WI38 (cell line): ENCODE data around the gene TANGO2.

ENCODE experiments used
- H3K4me3 ChIP-seq: 2 replicates; pipeline ENCODE4 v1.5.1; 2011; ENCODE audit warnings: low read depth, mild to moderate bottlenecking, control low read depth, low read length
- TF ChIP-seq, protein P1 (sequence below): IDR thresholded peaks from 2 replicates; pipeline ENCODE4 v1.5.1; 2012; ENCODE audit warnings: low read depth, mild to moderate bottlenecking, control low read depth, low read length

TANGO2 gene

DNA sequence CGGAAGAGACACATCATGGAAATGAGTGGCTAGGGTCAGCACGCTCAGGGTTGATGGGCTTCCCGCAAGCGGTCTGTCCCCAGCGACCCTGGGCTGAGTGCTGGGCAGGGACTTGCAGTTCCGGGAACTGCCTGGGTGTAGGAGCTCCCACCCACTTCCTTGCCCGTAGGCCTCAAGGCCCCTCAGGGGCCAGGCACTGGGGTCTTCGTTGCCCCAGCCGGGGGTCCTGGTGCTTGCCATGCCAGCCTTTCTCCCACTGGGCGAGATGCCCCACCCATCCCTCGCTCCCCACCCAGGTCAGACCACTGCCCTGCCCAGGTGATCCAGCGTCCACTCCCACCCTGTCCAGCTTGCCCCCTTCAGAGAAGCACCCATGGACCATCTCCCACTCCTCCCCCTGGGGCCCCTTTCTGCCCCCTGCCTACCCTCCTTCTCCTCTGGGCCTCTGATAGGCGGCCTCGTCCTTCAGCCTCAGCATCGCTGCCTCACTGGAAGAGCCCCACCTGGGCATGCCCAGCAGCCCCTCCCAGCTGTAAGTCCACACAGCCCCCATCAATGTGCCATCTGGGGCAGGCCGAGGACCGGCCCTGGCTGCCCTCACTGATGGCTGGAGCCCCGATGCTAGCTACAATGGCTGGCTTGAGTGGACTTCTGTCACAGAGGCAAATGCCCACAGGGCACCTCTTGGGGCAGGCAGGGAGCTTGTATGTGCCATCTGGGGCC lies 41.3 kb downstream of the TANGO2 start:
- H3K4me3 ChIP-seq, result no peak overlapping the region
- TF ChIP-seq, protein P1, sequence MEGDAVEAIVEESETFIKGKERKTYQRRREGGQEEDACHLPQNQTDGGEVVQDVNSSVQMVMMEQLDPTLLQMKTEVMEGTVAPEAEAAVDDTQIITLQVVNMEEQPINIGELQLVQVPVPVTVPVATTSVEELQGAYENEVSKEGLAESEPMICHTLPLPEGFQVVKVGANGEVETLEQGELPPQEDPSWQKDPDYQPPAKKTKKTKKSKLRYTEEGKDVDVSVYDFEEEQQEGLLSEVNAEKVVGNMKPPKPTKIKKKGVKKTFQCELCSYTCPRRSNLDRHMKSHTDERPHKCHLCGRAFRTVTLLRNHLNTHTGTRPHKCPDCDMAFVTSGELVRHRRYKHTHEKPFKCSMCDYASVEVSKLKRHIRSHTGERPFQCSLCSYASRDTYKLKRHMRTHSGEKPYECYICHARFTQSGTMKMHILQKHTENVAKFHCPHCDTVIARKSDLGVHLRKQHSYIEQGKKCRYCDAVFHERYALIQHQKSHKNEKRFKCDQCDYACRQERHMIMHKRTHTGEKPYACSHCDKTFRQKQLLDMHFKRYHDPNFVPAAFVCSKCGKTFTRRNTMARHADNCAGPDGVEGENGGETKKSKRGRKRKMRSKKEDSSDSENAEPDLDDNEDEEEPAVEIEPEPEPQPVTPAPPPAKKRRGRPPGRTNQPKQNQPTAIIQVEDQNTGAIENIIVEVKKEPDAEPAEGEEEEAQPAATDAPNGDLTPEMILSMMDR, result no peak

DNA sequence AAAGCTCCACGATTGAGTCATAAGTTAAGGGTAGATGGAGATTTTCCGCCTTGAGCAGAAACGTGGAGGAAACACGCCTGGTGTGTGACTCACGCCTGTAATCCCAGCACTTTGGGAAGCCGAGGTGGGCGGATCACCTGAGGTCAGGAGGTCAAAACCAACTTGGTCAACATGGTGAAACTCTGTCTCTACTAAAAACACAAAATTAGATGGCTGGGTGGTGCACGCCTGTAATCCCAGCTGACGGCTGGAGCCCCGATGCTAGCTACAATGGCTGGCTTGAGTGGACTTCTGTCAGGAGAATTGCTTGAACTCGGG lies 41.8 kb downstream of the TANGO2 start:
- no peak overlapping the region for H3K4me3 ChIP-seq

DNA sequence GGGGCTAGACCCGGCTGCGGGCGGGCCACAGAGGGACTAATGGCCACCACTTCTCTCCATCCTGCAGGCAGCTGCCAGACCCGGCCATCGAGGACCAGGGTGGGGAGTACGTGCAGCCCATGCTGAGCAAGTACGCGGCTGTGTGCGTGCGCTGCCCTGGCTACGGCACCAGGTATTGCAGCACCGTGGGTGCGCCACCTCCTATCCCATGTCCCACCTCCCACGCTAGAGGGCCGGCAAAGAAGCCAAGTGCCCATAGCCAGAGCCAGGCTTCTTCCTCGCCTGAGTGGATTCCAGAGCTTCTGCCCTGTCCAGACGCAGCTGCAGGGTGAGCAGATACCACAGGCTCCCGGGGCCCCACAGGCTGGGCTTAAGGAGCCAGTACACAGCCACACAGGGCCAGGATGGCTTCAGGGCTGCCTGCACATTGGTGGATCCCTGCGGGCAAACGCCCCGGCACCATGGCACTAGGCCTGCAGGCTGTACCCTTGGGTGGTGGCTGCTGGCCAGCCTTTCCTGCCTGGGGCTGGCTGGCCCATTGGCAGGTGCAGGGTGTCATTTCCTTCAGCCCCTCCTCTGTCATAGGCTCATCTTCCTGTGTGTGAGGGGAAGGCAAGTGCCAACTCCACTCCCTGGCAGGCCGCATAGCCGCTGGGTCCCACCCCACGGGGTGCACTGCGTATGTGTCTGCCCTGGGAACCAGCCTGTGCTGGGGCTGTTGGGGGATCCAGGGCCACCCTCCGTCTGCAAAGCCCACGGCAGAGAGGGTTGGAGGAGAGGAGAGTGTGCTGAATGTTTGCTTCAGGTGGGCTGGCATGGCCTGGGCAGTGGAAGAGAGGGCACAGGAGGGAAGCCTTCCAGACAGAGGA lies 42.6 kb downstream of the TANGO2 start:
- H3K4me3 ChIP-seq, result no peak overlapping the region
- TF ChIP-seq, protein P1, result no peak

More for the DNA sequence above, 41.8 kb downstream of the TANGO2 start:
- TF ChIP-seq, protein P1, result no peak

DNA sequence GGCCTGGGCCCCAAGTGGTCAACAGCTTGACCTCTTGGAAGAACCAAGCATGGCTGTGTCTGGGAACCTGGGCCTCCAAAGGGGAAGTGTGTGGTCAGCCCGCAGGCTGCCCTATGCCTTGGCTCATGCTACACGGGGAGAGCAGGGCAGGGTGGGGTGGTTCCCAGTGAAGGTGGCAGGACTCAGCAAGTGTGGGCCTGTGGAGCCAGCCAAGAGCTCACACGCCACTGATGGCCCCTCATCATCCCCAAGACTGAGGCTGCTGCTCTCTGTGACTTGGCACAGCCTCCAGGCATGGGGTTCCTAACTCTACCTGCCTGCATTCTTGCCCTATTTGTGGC lies 43.2 kb downstream of the TANGO2 start:
- no peak overlapping the region for H3K4me3 ChIP-seq
- TF ChIP-seq, protein P1, result no peak

DNA sequence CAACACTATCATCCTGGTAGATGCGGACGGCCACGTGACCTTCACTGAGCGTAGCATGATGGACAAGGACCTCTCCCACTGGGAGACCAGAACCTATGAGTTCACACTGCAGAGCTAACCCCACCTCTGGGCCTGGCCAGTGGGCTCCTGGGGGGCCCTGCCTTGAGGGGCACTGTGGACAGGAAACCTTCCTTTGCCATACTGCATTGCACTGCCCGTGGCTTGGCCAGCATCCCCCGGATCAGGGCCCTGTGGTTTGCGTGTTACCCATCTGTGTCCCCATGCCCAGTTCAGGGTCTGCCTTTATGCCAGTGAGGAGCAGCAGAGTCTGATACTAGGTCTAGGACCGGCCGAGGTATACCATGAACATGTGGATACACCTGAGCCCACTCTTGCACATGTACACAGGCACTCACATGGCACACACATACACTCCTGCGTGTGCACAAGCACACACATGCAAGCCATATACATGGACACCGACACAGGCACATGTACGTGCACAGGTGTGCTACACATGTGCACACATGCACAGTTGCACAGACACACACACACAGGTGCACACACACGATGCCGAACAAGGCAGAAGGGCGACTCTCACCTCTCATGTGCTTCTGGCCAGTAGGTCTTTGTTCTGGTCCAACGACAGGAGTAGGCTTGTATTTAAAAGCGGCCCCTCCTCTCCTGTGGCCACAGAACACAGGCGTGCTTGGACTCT lies 43.8 kb downstream of the TANGO2 start:
- no peak overlapping the region for H3K4me3 ChIP-seq
- TF ChIP-seq, protein P1, result no peak

DNA sequence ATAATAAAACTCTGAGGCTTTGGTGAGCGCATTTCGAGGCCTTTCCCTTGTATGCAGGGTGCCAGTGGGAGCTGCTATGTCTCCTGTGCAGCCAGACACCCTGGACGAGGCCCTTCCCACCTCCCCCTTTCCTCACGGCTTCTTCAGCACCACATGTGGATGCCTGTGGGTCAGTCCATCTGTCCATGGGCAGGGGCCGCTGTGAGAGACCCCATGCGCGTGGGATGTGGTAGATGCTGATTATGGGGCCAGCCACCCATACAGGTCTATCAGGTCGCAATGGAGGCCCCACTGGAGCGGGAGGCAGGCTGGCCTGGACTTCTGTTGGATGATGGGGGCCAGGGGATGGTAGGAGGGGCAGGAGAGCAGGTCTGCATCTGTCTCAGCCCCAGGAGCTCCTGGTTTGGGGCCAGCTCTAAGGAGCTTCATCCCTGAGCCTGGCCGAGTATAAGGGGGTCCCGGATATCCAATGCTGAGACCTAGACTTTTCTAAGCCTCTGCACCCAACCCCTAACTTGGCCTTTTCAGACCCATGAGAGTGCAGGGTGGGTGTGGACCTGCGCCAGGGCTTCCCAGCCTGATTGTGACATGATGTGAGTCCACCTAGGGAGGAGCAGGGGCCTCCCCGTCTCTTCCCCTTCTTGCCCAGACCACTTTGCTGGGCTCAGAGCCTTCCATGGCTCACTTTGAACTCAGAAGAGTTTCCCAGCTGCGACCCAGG lies 45.1 kb downstream of the TANGO2 start:
- TF ChIP-seq, protein P1, result no peak

More for the DNA sequence above, 45.1 kb downstream of the TANGO2 start:
- no peak overlapping the region for H3K4me3 ChIP-seq
